ENCODE measurements around the gene DSTN.

The DSTN gene

GRCh38 chr20:17613328-17614175 is 43.7 kb downstream of the DSTN start:
- DNase-seq = no peak

GRCh38 chr20:17614176-17614811 is 44.4 kb downstream of the DSTN start:
- no peak for DNase-seq

DNA sequence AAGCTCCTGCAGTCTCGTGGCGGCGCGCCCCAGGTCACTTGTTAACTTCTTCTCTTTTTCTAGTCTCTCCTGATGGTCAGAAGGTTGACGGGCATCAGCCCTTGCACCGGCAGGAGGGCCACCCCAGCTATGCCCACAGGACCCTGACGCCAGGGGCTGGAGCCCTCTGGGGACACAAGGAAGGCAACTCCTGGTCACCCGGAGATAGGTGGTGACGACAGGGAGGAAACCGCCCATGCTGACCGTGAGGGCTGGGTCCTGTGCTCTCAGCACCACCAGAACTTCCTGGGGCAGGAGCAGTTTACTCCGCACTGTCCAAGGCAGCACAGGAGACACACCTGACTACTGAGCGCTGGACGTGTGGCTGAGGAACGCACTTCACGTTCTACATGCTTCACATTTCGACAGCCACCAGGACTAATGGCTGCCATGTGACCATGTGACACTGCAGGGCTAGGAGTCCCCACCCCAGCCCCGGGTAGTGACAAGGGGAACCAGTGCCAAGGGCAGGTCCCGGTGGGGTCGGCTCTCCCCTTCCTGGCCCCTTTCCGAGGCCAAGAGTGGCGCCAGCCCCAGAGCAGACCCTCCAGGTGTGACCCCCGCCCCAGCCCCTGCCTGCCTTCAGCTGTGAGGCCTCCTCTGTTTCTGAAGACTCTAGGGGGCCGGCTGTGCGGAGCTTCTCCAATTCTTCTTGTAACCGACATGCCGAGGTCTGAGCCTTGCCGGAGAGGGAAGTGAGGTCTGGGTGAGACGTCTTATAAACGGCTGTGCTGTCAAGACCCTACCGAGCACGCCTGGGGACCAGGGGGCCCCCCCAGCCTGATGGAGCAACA is 45.2 kb downstream of the DSTN start:
- no peak for DNase-seq

DNA sequence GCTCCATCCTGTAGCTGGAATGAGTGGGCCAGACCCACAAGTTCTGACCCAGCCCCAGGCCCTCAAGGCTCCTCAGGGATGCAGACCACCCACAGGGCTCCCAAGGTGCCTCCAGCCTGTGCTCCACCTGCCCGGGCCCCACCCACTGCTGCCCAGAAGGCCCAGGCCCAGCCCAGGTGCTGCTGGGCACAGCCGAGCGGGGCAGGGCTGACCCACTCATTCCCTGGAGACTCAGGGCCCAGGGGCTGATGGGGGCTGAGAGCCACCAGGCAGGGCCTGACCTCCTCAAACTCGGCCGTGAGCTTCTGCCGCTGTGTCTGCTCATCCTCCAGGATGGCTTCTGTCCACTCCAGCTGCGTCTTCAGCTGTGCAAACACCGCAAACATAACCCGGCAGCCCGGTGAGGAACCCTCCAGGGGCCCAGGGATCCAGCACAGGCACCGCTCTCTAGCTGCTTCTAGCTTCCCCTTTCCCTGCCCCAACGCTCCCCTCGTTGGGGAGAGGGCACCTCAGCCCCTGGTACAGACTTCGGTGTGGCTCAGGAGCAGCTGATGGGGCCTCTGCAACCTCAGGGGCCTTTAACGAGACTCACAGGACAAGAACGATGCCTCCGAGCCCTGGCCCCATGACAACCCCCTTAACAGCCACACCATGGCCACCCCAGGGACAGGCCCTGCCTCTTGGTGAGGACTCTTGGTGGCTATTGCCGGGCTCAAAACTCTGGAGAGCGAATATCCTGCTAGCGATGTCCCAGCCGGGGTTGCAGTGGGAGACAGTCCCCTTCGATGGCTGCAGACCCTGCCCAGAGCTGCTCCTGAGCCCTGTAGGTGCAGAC is 46.0 kb downstream of the DSTN start:
- DNase-seq = no peak

- no peak for DNase-seq
These were observed 46.8 kb downstream of the DSTN start for GRCh38 chr20:17616480-17617211.

DNA sequence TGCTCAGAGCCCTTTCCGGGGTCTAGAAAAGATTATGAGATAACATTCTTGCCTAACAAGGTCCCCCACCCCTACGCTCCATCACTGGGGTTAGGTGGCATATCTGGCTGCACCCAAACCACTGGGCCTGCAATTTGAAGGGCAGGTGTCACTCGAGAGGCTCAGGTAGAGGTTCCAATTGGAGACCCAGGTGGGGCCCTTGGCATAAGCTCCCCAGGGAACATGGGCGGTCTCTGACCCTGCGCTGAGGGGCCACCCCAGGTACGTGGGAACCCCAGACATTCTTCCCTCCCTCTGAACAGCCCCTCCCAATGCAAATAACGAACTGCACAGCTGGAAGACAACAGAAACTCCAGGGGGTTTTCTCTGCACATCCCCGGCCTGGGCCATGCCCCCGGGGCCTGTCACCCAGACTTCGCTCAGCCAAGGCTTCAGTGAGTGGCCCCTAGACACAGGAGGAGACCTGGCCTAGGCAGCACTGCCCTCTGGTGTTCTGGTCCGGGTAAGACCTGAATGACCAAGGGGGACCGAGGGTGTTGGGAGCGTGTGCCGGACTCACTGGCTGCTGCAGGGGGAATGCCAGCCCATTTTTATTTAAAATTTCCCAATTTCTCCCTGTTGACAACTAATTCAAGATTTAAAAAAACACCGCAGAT is 47.5 kb downstream of the DSTN start:
- DNase-seq = no peak

GRCh38 chr20:17617868-17618672 is 48.2 kb downstream of the DSTN start:
- no peak for DNase-seq

DNA sequence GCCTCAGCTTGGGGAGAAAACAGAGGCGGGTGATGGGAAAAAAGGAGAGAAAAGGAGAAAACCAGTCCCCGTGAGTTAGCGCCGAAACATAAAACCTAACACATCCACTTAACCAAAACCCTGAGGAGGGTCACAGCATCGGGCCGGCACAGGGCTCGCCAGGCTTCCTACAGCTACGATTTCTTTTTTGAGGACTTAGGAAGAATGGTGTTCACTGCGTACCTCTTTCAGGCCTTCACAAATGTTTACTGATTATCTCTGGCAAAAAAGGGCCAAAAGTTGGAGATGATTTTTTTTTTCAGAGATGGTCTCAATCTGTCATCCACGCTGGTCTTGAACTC is 48.8 kb downstream of the DSTN start:
- no peak for DNase-seq

DNA sequence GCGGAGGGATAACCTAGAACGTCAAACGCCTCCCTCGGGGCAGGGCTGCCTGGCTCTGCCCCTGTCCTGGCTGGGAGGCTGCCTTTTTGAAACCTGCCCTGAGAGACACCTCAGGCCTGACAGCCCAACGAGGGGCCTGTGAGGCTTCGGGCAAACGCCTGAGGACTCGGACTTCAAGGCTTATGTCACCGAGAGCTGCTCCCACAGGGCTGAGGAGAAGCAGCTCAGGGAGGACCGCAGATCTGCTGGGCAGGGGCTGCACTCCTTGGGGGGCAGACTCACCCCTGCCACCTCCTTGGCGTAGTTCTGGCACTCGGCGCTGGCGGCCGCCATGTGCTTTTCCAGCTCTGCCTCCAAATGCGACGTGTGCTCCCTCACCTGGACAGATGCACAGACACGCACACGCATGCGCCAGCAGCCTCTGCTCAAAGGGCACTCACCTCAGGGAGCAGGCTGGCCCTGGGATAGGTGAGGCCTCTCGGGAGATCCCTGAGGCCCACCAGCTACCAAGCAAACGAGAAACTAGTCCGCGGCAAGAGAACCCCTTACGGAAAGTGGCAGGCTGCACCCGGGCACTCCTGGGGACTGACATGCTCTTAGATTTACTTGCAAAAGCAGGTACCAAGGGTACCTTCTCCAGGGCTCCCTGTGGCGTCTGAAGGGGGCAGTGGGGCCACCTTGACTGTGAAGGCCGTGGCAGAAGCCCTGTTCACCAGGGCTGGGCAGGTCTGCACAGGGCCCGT is 49.6 kb downstream of the DSTN start:
- DNase-seq = no peak

GRCh38 chr20:17620371-17621228 is 50.7 kb downstream of the DSTN start:
- no peak for DNase-seq

GRCh38 chr20:17621229-17621968 is 51.5 kb downstream of the DSTN start:
- DNase-seq = no peak

DNA sequence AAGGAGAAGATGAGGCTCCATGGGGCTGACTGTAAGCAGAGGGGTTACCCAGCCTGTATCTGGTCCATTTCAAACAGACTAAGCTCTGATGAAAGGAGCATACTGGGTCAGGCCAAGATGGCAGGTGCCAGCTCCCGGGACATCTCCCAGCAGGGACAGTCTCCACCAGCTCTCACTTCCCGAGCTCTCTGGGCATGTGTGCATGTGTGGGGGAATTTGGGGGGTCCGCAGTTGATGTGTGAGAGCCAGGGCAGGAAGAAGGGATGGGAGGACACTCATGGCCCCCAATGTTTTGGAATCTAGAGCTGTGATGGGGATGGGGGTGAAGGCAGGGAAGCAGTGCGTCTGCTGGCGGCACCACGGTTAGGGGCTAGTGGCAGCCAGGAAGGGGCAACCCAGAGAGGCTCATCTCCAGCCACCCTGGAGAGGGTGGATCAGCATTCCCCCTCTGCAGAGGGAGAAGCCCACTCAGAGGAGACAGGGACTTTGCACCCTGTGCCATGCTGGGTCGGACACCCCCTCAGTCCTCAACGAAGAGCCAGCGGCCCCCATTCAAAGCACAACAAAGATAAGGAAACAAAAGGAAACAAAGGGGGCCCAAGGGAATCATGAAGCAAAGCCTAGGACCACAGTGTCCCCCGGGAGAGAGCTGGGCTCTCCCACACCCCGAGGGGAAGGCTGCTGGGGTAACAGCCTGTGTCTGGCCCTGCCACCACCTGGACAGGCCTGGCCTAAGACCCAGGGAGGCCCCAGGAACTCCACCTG is 52.4 kb downstream of the DSTN start:
- DNase-seq = no peak

- DNase-seq = no peak
These were observed 53.1 kb downstream of the DSTN start for GRCh38 chr20:17622851-17623508.

DNA sequence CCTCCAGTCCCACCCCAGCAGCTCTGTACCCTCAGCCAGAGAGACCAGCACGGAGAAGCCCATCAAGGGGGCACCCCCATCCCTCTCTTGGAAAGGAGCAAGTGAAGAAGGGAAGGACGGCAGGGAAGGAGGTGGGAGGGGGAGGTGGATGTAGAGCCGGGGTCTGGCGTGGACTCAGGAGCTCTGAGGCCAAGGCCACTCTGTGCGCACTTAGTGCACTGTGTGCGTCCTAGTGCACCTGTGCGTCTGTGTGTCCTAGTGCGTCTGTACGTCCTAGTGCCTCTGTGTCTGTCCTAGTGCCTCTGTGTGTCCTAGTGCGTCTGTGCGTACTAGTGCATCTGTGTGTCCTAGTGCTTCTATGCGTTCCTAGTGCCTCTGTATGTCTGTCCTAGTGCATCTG is 54.2 kb downstream of the DSTN start:
- DNase-seq = no peak

GRCh38 chr20:17624551-17625245 is 54.8 kb downstream of the DSTN start:
- DNase-seq = no peak
